ENCODE measurements around the gene CDCA5. TPM values are rescaled to one million over a fixed set of nuclear protein-coding genes. Genes with fewer than 3 reads are reported as not detected.

Gene CDCA5
- total RNA-seq: 1 to 10 TPM in 1 of 4 donors, under 1 TPM in 1, not detected in 2; 0.66 to 1.9 TPM

GRCh38 chr11:65083834-65084597, at the start of gene CDCA5, which contains the start of gene ZFPL1:
Gene CDCA5 (minus strand): TSS chr11:65084040. CDS start chr11:65083978, 62 bp downstream.
Gene ZFPL1 (plus strand): TSS chr11:65084222. CDS start chr11:65084699, 477 bp downstream.
- no peak for TF ChIP-seq CTCF (IDR thresholded peaks at IDR 0.05; ENCODE audit: low read depth)

- TF ChIP-seq CTCF (IDR thresholded peaks at IDR 0.05; ENCODE audit: low read depth): no peak
Measured at GRCh38 chr11:65132988-65133700, 49.3 kb upstream of the CDCA5 start.

- TF ChIP-seq CTCF (IDR thresholded peaks at IDR 0.05; ENCODE audit: low read depth): no peak
Measured at GRCh38 chr11:65132238-65132987, 48.6 kb upstream of the CDCA5 start.

GRCh38 chr11:65131895-65132237, 48.0 kb upstream of the CDCA5 start:
- no peak for TF ChIP-seq CTCF (IDR thresholded peaks at IDR 0.05; ENCODE audit: low read depth)

GRCh38 chr11:65131417-65131776, 47.6 kb upstream of the CDCA5 start:
- TF ChIP-seq CTCF (IDR thresholded peaks at IDR 0.05; ENCODE audit: low read depth): no peak

- TF ChIP-seq CTCF (IDR thresholded peaks at IDR 0.05; ENCODE audit: low read depth): no peak
Measured at GRCh38 chr11:65130631-65131416, 47.0 kb upstream of the CDCA5 start.

All from subcutaneous adipose tissue (tissue), 4 donors.